ENCODE data around the gene IL19. TPM values are rescaled to one million over a fixed set of nuclear protein-coding genes. Genes with fewer than 3 reads are reported as not detected.

The IL19 gene
- total RNA-seq, 1 experiment from 2014 or later = not detected

DNA sequence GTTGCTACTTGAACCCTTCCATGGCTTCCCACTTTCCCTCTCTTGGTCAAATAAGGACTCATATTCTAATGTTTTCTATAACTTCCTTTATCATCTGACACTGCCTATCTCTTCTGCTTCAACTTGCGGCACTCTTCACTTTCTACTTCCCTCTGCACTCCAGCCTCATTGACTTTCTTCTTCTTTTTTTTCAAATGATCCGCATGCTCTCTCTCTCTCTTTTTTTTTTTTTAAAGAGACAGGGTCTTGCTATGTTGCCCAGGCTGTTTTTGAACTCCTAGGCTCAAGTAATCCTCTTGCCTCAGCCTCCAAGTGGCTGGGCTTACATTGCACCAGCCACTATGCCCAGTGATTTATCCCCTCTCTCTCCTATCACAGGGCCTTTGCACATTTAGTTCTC, 9.1 kb downstream of the IL19 start:
- H2BK15ac ChIP-seq (ENCODE audit: low read depth, low read length) = no peak overlapping the region
- no peaks in the 10 kb centered on the region for H3K27me3 ChIP-seq (ENCODE audit: insufficient read depth, low read length)
- no peak overlapping the region for H4K5ac ChIP-seq (ENCODE audit: insufficient read length, low read depth, low read length)
- no peak overlapping the region for H3K23ac ChIP-seq (ENCODE audit: insufficient read length, low read depth, low read length)
- H2BK12ac ChIP-seq (ENCODE audit: insufficient read length, low read depth, low read length) = no peak overlapping the region
- no peak overlapping the region for H4K91ac ChIP-seq (ENCODE audit: insufficient read length, low read depth, low read length)
- TF ChIP-seq, protein P1, sequence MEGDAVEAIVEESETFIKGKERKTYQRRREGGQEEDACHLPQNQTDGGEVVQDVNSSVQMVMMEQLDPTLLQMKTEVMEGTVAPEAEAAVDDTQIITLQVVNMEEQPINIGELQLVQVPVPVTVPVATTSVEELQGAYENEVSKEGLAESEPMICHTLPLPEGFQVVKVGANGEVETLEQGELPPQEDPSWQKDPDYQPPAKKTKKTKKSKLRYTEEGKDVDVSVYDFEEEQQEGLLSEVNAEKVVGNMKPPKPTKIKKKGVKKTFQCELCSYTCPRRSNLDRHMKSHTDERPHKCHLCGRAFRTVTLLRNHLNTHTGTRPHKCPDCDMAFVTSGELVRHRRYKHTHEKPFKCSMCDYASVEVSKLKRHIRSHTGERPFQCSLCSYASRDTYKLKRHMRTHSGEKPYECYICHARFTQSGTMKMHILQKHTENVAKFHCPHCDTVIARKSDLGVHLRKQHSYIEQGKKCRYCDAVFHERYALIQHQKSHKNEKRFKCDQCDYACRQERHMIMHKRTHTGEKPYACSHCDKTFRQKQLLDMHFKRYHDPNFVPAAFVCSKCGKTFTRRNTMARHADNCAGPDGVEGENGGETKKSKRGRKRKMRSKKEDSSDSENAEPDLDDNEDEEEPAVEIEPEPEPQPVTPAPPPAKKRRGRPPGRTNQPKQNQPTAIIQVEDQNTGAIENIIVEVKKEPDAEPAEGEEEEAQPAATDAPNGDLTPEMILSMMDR (conservative IDR thresholded peaks at IDR 0.05) = no peak
- H3K4ac ChIP-seq (ENCODE audit: low read depth, low read length) = no peak overlapping the region
- H3K27ac Mint-ChIP-seq = no peak overlapping the region
- no peak overlapping the region for H2AK5ac ChIP-seq (ENCODE audit: insufficient read length, low read length)
- H4K20me1 ChIP-seq (ENCODE audit: control insufficient read depth, insufficient read depth, insufficient read length) = no peaks in the 10 kb centered on the region
- H3K27me3 Mint-ChIP-seq (ENCODE audit: low read depth) = peaks cover 3% of the 10 kb centered on the region; the same call in 1 of the 2 replicates
- no peaks in the 10 kb centered on the region for H3K79me2 ChIP-seq (ENCODE audit: insufficient read depth, low read length)
- H3K79me1 ChIP-seq (ENCODE audit: insufficient read depth, low read depth, low read length, poor library complexity, severe bottlenecking) = no peaks in the 10 kb centered on the region
- no peak overlapping the region for H3K9ac ChIP-seq (ENCODE audit: extremely low read depth, insufficient read length, low read length)
- no peaks in the 10 kb centered on the region for H3K4me1 ChIP-seq (ENCODE audit: insufficient read depth, low read length)
- no peaks in the 10 kb centered on the region for H3K36me3 Mint-ChIP-seq (ENCODE audit: insufficient read depth in 1 of 3, low read depth in 3 of 3)
- no peak overlapping the region for H2AFZ ChIP-seq (ENCODE audit: low read length)
- no peak overlapping the region for H2BK120ac ChIP-seq (ENCODE audit: low read depth, low read length, poor library complexity, severe bottlenecking)
- H3K27ac ChIP-seq (ENCODE audit: insufficient read length, low read depth, low read length) = no peak overlapping the region
- no peak overlapping the region for H3K4me2 ChIP-seq (ENCODE audit: insufficient read depth, insufficient read length, low read length)
- no peak overlapping the region for H3K18ac ChIP-seq (ENCODE audit: insufficient read length, low read depth, low read length)
- no peak overlapping the region for H3K56ac ChIP-seq (ENCODE audit: insufficient read length, low read depth, low read length)
- no peak overlapping the region for H3K4me3 Mint-ChIP-seq
- H3K23me2 ChIP-seq (ENCODE audit: insufficient read length, low read depth, low read length, poor library complexity, severe bottlenecking) = no peaks in the 10 kb centered on the region
- no peak overlapping the region for H2BK20ac ChIP-seq (ENCODE audit: low read depth, low read length, poor library complexity, severe bottlenecking)
- no peak for DNase-seq
- H3K9me3 Mint-ChIP-seq = no peaks in the 10 kb centered on the region
- peaks cover 0 to 10% of the 10 kb centered on the region in 2 experiments; a peak in 3 of 4 replicates for H3K4me1 Mint-ChIP-seq
- no peak overlapping the region for H2BK5ac ChIP-seq (ENCODE audit: insufficient read length, low read length)
- no peak overlapping the region for H4K8ac ChIP-seq (replicated peaks; ENCODE audit: insufficient read length, low read depth, low read length)
- no peak overlapping the region for H3T11ph ChIP-seq (ENCODE audit: low read length)
- no peak overlapping the region for H3K14ac ChIP-seq (ENCODE audit: insufficient read depth, low read length)
- no peaks in the 10 kb centered on the region for H3K9me3 ChIP-seq (ENCODE audit: control insufficient read depth, low read depth, low read length)
- no CpG with 5 or more reads among the region's 2 CpGs for WGBS (ENCODE audit: extremely low coverage, insufficient read length, low lambda C conversion rate)

All from H9 (cell line).